SKM-1 (cell line): ENCODE measurements around the gene AGBL1.
"Not testable (repeated sequence)": the region's sequence is repeated elsewhere in the genome, so short reads cannot be mapped to it uniquely, and the experiment has no call there.

Experiments
- DNase-seq: peaks from one replicate; lab custom pipeline; 2025; ENCODE audit not compliant: unreplicated experiment; lab: John Stamatoyannopoulos, UW

AGBL1 gene

DNA sequence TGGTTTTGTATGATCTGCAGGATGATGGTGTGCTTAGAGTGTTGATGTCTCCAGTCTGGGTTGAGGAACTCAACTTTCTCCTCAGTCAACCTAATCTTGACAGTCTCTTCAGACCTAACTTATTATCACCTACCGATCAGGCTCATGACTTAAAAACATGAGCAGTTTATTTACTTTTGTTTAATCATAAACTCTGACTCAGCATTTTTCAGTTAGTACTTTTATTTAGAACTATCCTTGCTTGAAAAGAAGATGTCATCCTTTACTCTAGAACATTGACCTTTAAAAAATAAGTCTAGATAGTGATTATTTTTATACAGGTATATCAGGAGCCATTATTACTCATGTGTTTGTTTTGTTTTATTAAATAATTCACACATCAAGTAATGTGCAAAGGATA, 414.8 kb downstream of the AGBL1 start:
- DNase-seq, result no peak

DNA sequence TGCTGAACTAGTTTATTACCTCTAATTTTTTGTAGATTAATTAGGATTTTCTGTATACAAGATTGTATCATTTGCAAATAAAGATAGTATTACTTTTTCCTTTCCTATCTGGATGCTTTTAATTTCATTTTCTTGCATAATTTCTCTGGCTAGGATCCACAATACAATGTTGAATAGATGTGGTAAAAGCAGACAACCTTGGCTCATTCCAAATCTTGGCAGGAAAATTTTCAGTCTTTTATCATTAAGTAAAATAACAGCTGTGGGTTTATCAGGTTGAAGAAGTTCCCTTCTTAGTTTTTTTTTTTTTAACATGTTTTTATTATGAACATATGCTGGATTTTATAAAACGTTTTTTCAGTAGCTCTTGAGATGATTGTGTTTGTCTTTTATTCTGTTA, 422.6 kb downstream of the AGBL1 start:
- DNase-seq, result no peak

DNA sequence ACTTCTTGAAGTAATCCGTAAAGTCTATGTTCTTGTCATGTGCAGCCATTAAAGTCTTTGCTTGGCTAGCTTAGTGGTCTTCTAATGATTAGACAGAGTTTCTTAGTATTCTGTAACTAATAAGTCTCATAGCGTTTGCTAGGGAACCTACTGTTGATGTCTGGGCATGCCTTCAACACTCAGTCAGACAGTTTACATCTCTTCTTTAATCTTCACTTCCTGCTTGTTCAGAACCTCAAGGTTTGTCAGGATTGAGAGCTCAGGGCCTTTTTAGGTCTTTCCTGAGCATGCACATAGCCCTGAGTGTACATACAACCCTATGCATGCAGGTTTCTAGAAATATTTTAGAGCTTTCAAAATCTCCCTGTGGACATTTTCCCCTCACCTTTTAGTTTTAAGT, 426.3 kb downstream of the AGBL1 start:
- no peak for DNase-seq

DNA sequence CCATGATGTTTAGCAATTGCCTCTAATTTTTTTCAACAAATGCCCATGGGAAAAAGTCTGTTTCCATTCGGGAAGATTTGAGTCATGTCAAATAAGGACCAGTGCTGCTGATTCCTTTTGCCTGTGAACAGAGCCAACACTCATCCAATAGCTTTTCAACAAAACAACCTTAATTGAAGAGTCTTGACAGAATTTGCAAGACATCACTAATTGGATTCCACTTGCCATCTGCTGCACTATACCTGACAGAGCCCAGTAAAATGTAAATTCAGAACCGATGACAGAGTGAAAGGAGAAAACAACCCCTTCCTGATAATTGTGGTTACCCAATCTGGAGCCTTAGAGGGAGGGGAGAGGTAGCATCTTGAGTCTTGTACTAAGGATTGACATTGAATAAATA, 426.7 kb downstream of the AGBL1 start:
- no peak for DNase-seq

DNA sequence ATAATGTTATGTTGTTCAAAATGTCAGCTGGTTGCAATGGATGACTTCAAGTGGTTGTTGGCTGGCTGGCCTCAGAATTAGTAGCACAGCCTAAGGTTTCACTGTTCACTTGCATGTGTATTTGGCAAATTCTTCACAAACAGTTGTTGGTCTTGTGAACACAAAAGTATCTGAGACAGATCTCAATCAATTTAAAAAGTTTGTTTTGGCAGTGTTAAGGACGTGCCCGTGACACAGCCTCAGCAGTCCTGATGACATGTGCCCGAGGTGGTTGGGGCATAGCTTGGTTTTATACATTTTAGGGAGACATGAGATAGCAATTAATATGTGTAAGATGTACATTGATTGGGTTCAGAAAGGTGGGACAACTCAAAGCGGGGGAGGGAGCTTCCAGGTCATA, 436.0 kb downstream of the AGBL1 start:
- no peak for DNase-seq

DNA sequence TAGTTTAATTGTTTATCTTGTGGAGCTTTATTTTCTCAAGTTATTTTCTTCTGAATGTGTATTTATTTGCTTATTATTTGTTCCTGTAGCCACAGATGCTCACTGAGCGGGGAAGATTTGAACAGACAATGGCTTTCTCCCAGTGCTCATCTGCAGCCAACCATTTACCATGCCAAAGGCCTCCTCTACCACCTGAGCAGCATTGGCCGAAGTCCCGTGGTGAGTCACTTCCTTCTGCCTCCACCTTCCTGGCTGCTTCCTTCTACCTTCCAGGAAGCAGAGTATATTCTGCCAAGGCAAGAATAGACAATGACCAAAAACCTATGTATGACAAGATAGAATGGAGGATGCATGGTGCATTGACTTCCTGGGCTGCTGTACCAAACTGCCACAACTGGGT, 443.1 kb downstream of the AGBL1 start:
- DNase-seq, result no peak

DNA sequence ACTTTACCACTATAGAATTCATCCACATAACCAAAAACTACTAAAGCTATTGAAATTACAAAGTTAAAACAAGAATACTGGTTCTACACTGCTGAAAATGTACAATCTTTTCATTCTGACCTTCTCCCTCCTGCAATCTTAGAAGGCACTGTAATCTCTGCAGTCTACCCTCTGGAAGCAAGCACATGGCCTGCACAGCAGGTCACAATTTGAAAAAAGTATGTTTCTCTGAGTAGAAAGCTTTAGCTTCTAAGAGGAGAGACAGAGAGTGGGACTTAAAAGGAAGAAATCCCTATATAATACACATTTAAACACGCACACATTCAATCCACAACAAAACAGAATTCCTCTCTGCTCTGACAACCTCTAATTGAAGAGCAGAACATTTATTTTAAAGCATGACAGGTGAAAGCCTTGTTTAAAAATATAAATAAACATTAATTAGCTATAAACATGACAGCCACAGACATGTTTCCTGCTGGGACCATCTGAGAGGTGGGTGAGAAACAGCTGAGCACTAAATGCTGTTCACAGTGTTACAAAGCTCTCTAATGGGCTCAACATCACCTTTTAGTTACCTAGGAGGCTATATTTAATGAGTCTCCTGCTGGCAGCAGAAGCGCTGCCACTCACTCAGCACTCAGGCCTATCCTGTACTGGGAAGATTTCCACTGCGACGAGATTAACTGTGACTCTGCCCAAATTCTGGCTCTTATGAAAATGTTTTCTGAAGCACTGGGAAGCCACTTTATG, 447.4 kb downstream of the AGBL1 start:
- no peak for DNase-seq

DNA sequence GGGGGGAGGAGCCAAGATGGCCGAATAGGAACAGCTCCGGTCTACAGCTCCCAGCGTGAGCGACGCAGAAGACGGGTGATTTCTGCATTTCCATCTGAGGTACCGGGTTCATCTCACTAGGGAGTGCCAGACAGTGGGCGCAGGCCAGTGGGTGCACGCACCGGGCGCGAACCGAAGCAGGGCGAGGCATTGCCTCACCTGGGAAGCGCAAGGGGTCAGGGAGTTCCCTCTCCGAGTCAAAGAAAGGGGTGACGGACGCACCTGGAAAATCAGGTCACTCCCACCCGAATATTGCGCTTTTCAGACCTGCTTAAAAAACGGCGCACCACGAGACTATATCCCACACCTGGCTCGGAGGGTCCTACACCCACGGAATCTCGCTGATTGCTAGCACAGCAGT, 448.4 kb downstream of the AGBL1 start:
- not testable (repeated sequence) for DNase-seq

DNA sequence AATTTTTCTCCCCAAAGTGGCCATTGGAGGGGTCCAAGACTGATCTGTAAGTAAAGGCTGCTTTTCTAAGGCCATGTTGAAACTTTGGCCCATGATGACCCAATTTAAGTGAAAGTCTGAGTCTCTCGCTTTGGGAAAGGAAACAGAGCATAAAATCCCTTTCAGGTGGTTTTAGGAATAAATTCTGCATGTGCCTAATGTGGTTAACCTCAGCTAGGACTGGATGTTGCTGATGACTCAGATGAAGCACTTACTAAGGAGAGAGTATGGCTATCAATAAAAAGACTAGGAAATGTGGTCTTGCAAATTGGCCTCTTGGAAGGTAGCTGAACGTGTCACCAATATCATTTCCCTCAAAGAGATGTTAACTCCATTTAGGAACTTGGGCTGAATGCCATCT, 458.5 kb downstream of the AGBL1 start:
- no peak for DNase-seq

DNA sequence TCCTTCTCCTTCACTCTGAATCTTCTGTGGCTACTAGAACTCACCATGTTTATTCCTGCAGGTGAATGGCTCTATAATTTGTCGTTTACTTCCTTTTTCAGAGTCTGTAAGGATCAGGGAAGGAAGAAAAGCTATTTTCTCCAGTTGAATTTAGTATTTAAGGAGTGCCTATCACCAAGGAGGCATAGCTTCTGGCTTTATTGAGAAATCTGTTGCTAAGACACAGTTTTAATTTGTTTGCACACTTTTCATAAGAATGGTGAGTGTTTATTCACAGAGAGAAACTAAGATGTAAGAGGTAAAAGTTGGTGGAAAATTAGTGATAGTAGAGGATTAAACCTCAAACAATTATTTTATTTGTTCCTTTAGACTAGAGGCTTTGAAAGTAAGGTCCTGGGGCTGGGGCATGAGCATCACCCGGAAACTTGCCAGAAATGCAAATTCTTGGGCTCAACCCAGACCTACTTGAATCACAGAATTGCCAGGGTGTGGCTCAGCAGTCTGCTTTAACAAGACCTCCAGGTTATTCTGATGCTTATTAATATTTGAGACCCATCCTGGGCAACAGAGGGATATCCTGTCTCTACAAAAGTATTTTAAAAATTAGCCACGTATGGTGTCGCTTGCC, 461.3 kb downstream of the AGBL1 start:
- DNase-seq, result no peak

DNA sequence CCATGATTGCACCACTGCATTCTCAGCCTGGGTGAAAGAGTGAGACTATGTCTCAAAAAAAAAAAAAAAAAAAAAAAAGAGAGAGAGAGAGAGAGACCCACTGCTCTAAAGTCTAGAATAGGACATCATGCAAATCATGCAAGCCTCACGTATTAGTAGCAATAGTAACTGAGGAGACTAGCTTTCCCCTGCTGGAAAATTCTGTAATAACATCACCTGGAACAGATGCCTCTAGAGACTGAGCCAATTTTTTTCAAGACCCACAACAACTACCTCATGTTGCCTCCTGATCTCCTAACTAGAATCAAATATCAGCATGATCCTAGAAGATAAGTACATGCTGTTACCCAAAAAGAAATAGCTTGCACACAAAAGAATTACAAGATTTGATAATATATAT, 461.9 kb downstream of the AGBL1 start:
- no peak for DNase-seq

DNA sequence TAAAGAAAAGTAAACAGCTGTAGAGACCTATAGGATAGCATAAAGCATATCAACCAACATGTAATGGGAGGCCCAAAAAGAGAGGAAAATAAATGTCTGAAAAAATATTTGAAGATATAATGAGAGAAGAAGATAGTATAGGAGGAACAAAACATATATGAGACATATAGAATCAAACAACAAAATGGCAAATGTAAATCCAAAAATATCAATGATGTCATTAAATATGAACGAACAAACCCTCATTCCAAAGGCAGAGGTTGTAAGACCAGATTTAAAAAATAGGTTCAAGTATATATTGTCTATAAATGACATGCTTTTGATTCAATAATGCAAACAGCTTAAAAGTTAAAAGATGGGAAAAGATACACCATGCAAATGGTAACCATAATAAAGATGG, 470.4 kb downstream of the AGBL1 start:
- DNase-seq, result no peak

DNA sequence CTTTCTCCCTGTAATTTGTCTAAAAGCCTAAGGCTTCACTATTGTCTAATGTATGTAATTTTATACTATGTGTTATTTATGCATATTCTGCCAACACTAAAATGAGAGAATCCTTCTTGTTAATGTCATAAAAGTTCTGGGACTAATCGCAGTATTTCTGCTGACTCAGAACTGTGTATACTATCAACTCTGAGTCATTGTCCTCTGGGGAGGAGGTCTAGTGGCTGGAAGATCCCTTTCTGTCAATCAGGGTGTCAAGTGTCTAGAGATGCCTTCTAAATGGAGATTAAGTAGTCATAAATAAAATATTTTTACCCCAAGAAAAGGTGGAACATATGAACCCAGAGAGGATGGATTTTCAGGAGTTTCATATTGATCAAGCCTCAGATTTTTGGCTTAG, 473.4 kb downstream of the AGBL1 start:
- DNase-seq, result no peak

DNA sequence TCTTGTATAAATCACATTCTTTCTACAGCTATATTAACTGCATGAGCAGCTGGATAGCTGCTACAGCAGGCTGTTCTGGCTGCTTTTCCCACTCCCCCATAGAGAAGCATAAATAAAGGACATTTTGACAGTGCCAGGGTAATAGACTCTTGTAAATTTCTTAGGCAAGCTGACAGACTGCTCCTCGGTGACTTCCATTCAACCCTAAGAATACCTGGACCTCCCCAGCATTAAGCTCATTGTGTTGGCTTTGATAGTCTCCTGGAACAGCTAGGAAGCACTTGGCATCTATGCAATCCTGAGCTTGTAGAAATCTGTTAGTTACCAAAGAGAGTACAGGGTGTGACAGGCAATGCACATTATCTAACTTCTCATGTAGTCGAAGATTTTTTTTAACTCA, 475.4 kb downstream of the AGBL1 start:
- DNase-seq, result no peak

DNA sequence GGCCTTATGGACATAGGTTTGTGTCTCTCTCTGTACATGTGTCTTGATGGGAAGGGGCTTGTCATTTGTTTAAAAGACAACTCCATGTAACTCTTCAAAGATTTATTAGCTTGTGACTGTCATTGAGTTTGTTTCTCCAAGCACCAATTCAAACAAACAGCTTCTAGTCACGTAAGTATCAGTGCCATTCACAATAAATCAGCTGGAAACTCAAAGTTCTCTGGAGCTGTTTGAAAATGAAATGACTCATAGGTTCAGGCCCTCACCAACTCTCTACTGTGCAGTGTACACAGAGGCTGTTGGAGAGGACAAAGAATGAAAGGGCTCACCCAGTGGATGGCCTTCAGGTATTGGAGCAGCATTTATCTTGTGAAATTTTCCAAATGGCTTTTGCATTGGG, 476.3 kb downstream of the AGBL1 start:
- no peak for DNase-seq

DNA sequence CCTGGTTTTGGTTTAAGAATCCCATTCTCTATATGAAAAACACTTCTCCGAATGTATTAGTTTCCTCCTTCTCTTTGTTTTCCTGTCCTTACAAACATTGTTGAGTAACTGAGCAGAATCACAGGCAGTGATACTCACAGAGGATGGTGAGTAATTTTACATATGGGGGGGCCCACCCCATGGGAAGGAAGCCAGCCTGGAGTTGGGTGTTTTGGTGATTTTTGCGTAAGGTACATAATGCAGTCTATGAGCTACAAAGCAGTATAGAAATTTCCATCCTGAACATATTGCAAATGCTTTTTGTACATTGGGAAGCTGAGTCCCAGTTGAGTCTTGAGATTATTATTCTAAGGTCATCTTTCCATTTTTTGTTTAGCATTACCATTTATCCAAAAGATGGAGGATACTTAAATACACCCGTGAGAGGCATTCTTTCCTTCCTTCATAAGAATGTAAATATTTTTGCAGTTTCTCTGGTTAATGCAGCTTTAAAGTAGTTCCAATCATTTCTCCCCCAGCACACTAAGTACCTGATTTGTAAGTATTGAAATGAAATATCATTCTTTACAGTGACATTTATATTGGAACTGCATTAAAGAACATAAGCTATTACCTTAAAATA, 476.8 kb downstream of the AGBL1 start:
- DNase-seq, result no peak

DNA sequence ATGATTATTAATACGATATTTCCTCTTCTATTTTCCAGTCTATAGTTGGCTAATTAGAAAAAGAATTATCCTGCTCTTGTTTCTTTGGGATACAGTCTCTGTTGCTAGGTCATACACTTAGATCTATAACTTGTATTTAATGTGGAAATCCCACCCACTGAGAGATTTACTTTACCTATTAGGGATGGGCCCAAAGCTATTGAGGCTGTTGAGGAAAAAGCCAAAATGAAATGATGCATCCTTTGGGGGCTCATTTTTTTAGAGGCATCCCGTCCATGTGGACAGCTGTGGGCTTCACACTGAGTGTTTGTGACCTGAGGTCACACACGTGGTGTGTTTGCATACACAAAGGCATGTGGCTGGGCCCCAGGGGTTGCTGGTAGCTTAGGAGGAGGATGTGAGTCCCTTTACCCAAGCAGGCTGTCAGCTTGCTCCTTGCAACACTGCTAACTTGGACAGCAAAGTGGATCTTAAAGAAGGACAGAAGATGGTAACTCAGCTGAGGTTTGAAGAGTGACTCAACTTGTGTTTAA, 477.4 kb downstream of the AGBL1 start:
- DNase-seq, result no peak

DNA sequence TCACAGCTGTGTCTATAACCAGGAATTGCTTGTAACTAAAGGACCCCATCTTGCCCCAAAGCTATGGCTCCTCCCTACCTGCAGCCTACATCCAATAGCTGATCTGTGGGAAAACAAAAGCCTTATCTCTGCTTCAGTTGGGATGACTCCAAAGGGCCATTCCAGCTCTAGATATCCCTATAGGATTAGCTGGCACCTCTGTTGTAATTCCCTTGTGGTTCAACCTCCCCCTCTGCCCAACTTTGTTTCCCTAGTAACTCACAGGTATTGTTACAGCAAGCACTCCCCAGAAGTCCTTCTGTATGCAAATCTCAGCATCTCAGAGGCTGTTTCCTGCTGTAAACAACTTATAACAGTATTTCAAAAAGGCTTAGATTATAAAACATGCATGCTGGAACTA, 478.6 kb downstream of the AGBL1 start:
- DNase-seq, result no peak

DNA sequence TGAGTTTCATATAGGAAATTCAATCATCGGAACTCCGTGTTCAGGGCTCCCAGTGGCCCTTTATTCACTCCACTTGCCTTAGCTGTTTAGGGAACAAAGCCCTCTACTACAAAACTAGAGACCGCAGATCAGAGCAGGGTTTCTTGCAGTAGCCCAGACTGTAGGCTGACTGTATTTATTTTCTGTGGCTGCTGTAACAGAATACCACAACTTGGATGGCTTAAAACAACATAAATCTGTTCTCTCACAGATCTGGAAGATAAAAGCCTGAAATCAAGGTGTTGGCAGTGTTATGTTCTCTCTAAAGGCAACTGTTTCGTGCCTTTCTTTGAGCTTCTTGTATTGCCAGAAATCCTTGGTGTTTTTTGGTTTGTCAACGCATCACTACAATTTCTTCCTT, 479.0 kb downstream of the AGBL1 start:
- DNase-seq, result no peak

DNA sequence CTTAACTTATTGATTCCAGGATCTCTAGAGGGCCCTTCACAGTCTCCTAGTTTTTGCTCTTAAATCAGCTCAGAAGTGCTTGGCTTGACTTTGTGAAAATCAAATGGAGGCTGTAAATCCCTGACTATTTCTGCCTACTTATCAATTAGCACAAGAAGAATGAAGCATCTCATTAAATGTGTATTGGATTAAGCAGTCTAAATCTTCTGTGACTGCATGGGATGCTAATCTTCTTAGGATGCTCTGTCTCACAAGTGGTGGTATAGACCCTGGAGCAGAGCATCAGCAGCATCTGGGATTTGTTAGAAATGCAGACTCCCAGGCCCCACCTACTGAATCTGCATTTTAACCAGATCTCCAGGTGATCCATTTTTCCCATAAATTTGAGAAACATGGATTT, 488.7 kb downstream of the AGBL1 start:
- DNase-seq, result no peak

DNA sequence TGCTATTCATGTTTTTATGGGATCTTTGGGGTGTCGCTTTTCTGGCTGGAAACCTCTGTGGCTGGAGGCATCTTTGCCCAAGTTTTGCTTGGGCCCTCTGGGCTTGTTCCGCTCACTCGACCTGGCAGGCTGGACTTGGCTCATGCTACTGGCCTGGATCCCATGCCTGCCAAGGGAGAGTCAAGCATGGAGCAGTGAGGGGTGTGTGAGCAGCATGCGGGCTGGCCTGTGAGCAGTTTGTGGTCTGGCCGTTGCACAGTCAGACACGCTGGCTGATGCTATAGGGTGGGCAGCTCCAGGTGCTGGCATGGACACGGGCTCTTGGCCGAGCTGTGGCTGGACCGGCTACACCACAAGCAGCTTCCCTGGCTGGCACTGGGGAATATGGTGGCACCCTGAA, 491.1 kb downstream of the AGBL1 start:
- DNase-seq, result no peak

DNA sequence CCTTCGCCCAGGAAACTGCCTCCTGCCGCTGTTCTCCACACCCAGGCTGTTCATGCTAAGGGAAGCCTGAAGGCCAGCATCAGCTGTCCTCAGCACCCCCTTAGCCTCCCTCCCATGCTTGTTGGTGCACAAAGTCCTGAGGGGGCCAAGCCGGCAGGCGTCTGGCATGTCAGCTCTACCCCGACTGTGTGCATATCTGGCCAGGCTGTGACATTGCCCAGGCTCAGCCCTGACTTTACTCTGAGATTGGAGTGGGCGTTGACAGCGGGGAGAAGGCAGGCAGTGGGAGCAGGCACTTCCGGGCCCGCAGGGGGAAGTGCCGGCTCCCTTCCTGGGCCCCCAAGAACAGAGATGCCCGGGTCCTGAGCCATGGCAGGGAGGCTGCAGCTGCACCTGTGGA, 492.2 kb downstream of the AGBL1 start:
- no peak for DNase-seq
